HepG2 (cell line): ENCODE results near the gene ADAMTS13. TPM values are rescaled to one million over a fixed set of nuclear protein-coding genes. Genes with fewer than 3 reads are reported as not detected.

ENCODE experiments used
- ATAC-seq: fragments of 200-7000 bp; cut with Tn5 transposase; 3 replicates; pipeline ENCODE4 v1.9.1; 2020; ENCODE audit warnings: mild to moderate bottlenecking, moderate library complexity
- BruUV-seq: library from RNA; stranded (reverse); fragments of 400-500 nt; replicated peaks from 2 replicates; lab custom pipeline; 2021; lab: Mats Ljungman, UMichigan
- CTCF ChIA-PET: fragments of 300-600 bp; formaldehyde crosslinking; extraction: SDS; loops from one replicate; lab custom pipeline; 2021; ENCODE audit warnings: low total read pairs, inconsistent platforms, low intra/inter-chr PET ratio; lab: Yijun Ruan, JAX
- POLR2A ChIA-PET: fragments of 350-600 bp; sonication (Branson Sonifier 250); formaldehyde crosslinking; loops from one replicate; lab custom pipeline; 2020; ENCODE audit warnings: antibody characterized with exemption, inconsistent platforms; lab: Yijun Ruan, JAX
- DNase-seq: peaks from one replicate; pipeline ENCODE4 v3.0.0-alpha.2; 2015; ENCODE audit warnings: low spot score
- FAIRE-seq: peaks from 3 replicates; lab custom pipeline; 2011; peaks lifted over from hg19 to GRCh38; lab: Jason Lieb, UNC
- H2AFZ ChIP-seq: one replicate; pipeline ENCODE4 v1.6.1; 2011; ENCODE audit warnings: low read length, inconsistent platforms
- H3K27ac ChIP-seq: fragments of 300-600 bp; 3 replicates; pipeline ENCODE4 v1.8.0; 2011; ENCODE audit warnings: mixed run types, mild to moderate bottlenecking, mixed read lengths, low read length, inconsistent platforms; ENCODE audit not compliant: insufficient read depth; ENCODE audit errors: extremely low read length
- H3K27me3 ChIP-seq, 2 experiments: fragments of 200-600 bp in 1 of 2; 2 replicates in 1 of 2; 3 replicates in 1 of 2; pipeline versions ENCODE4 v1.6.0 to v1.8.0; 2011; ENCODE audit warnings: low read length in 2 of 2, mild to moderate bottlenecking in 2 of 2, moderate library complexity in 2 of 2, inconsistent platforms in 1 of 2; ENCODE audit not compliant: insufficient read depth in 2 of 2, control insufficient read depth in 1 of 2
- H3K36me3 ChIP-seq, 2 experiments: fragments of 200-600 bp in 1 of 2; replicated peaks in 1 of 2; 2 replicates in 1 of 2; 3 replicates in 1 of 2; pipeline versions ENCODE4 v1.5.1 to v1.8.0; 2011; ENCODE audit warnings: low read length in 2 of 2, inconsistent platforms in 1 of 2; ENCODE audit not compliant: insufficient read depth in 2 of 2, control insufficient read depth in 1 of 2
- H3K4me1 ChIP-seq: 2 replicates; pipeline ENCODE4 v1.5.1; 2012; ENCODE audit warnings: low read length, inconsistent platforms; ENCODE audit not compliant: insufficient read depth
- H3K4me2 ChIP-seq: 2 replicates; pipeline ENCODE4 v1.6.0; 2011; ENCODE audit warnings: low read depth, low read length, inconsistent platforms
- H3K4me3 ChIP-seq, 3 experiments: fragments of 200-600 bp in 1 of 3; sonication (generic), shearing (Covaris generic) in 1 of 3; replicated peaks in 1 of 3; 2 replicates each; pipeline ENCODE4 v1.5.1; 2011 to 2016; ENCODE audit warnings: low read length in 3 of 3, inconsistent platforms in 2 of 3, low read depth in 2 of 3, mild to moderate bottlenecking in 2 of 3, control low read depth in 1 of 3, mixed read lengths in 1 of 3; ENCODE audit not compliant: insufficient read depth in 1 of 3
- H3K79me2 ChIP-seq: one replicate; pipeline ENCODE4 v1.6.1; 2011; ENCODE audit warnings: low read length, inconsistent platforms; ENCODE audit not compliant: insufficient read depth
- H3K9ac ChIP-seq: 2 replicates; pipeline ENCODE4 v1.6.0; 2011; ENCODE audit warnings: mild to moderate bottlenecking, low read depth, low read length, inconsistent platforms; ENCODE audit not compliant: insufficient read depth
- H3K9me3 ChIP-seq: 2 replicates; pipeline ENCODE4 v1.5.1; 2012; ENCODE audit warnings: mild to moderate bottlenecking, low read length
- H4K20me1 ChIP-seq: 2 replicates; pipeline ENCODE4 v1.6.0; 2011; ENCODE audit warnings: inconsistent platforms, mild to moderate bottlenecking, low read length, moderate library complexity; ENCODE audit not compliant: insufficient read depth
- IRF1 ChIP-seq: sonication (generic); formaldehyde crosslinking; IDR thresholded peaks from 2 replicates; pipeline ENCODE4 v1.4.0; 2020; ENCODE audit warnings: low read depth, mild to moderate bottlenecking, missing genetic modification reagents
- RXRA ChIP-seq: sonication (generic); formaldehyde crosslinking; IDR thresholded peaks from 2 replicates; pipeline ENCODE4 v1.5.1; 2020; ENCODE audit warnings: missing genetic modification reagents
- TOPORS ChIP-seq: sonication (generic); formaldehyde crosslinking; IDR thresholded peaks from 2 replicates; pipeline ENCODE4 v1.8.0; 2023; ENCODE audit warnings: mild to moderate bottlenecking, missing genetic modification reagents
- ZKSCAN5 ChIP-seq: sonication (generic); formaldehyde crosslinking; IDR thresholded peaks from 2 replicates; pipeline ENCODE4 v1.5.1; 2020; ENCODE audit warnings: mild to moderate bottlenecking, missing genetic modification reagents
- ZNF468 ChIP-seq: sonication (generic); formaldehyde crosslinking; IDR thresholded peaks from 2 replicates; pipeline ENCODE4 v1.8.0; 2022; ENCODE audit warnings: mild to moderate bottlenecking, moderate library complexity, missing genetic modification reagents
- ZNF710 ChIP-seq: sonication (generic); formaldehyde crosslinking; IDR thresholded peaks from 2 replicates; pipeline ENCODE4 v1.5.0; 2020; ENCODE audit warnings: mild to moderate bottlenecking, missing genetic modification reagents, borderline replicate concordance
- WGBS: methylation state at CpG from one replicate; pipeline ENCODE4 v1.1.6; 2017; ENCODE audit warnings: low lambda C conversion rate; 5-methylcytosine and 5-hydroxymethylcytosine counted together
- in situ Hi-C: cut with HindIII; loops from 2 replicates; pipeline ENCODE4 v1.10.0; 2017; ENCODE audit warnings: low pct_unique_long_range_greater_than_20kb; ENCODE audit not compliant: extremely low pct_ligation_motif_present
- intact Hi-C: fragments of 100-400 bp; cut with micrococcal nuclease; formaldehyde crosslinking; loops from one replicate; pipeline ENCODE4 v1.10.0; 2022; ENCODE audit not compliant: unreplicated experiment
- polyA plus RNA-seq, 8 experiments: library from polyadenylated mRNA; depleted of rRNA in 3 of 8; stranded (reverse) in 7 of 8; unstranded in 1 of 8; fragments of >200 nt; fragmentation: Illumina TruSeq in 4 of 8; extraction: Trizol in 4 of 8; gene quantifications; 2 replicates each; pipeline versions ENCODE4 v1.2.1 to v1.2.3, GENCODE V29; 2011 to 2016; ENCODE audit warnings: low read depth in 4 of 8, missing spikeins in 1 of 8, mixed read lengths in 1 of 8; ENCODE audit not compliant: insufficient read depth in 1 of 8
- total RNA-seq, 5 experiments: library from RNA; depleted of rRNA; stranded (reverse); fragments of >200 nt; fragmentation: Illumina TruSeq; extraction: Trizol; gene quantifications; 2 replicates each; pipeline ENCODE4 v1.2.3, GENCODE V29; 2016; ENCODE audit warnings: low read depth in 1 of 5

The ADAMTS13 gene
- total and polyA plus RNA-seq, 2 of the 13 experiments (the other 11 are each of a cell fraction or from before 2014, with no cell fraction given): 0.91 to 4.5 TPM

- Histone ChIP-seq H3K9ac (no peak overlapping the region), H3K4me3 (no peak overlapping the region), H3K27ac (no peak overlapping the region), H3K4me1 (peaks cover 39% of the 10 kb centered on the region), H3K9me3 (no peaks in the 10 kb centered on the region), H3K79me2 (no peaks in the 10 kb centered on the region), H2AFZ (no peak overlapping the region), H3K36me3 (no peaks in the 10 kb centered on the region), H3K4me2 (no peak overlapping the region), H3K27me3 (no peaks in the 10 kb centered on the region), H4K20me1 (no peaks in the 10 kb centered on the region)
- in situ Hi-C loops (no loop called here), intact Hi-C loops (no loop called here)
- ATAC-seq (no peak), DNase-seq (no peak), FAIRE-seq (no peak)
- ChIA-PET POLR2A (no interaction called here), CTCF (no interaction called here)
- WGBS: 44% methylated on average over 10 of the region's 11 CpGs
- BruUV-seq: no TSS peak
- no peak for TF ChIP-seq ZKSCAN5 (CRISPR knock-in tag)
- TF ChIP-seq TOPORS (CRISPR knock-in tag): no peak
- no peak for TF ChIP-seq ZNF468
Observed at GRCh38 chr9:133453651-133454050, 31.5 kb downstream of the ADAMTS13 start.

GRCh38 chr9:133454325-133454724 lies 32.2 kb downstream of the ADAMTS13 start:
- Histone ChIP-seq H3K4me2 (no peak overlapping the region), H3K4me3 (no peak overlapping the region), H2AFZ (no peak overlapping the region), H3K27me3 (no peaks in the 10 kb centered on the region), H3K27ac (no peak overlapping the region)
- no peak for ATAC-seq
- no peak for FAIRE-seq
- intact Hi-C loops: no loop called here
- TF ChIP-seq IRF1 (CRISPR knock-in tag): no peak
- no peak for TF ChIP-seq ZNF710 (CRISPR knock-in tag)
- no peak for TF ChIP-seq RXRA (CRISPR knock-in tag)
- TF ChIP-seq, all 625 proteins: peak for 0
- DNase-seq: no peak
- ChIA-PET CTCF (no interaction called here), POLR2A (no interaction called here)
- Histone ChIP-seq H3K9me3 (no peaks in the 10 kb centered on the region), H3K36me3 (no peaks in the 10 kb centered on the region), H3K4me1 (peaks cover 38% of the 10 kb centered on the region), H4K20me1 (no peaks in the 10 kb centered on the region), H3K79me2 (no peaks in the 10 kb centered on the region), H3K9ac (no peak overlapping the region)
- in situ Hi-C loops: no loop called here
- no TSS peak for BruUV-seq
- whole genome bisulfite sequencing: 70% methylated on average over 3 of the region's 19 CpGs
